ENCODE data around the gene MAJIN.

MAJIN gene

GRCh38 chr11:64969209-64969608, 2.7 kb downstream of the MAJIN start:
- H3K4me3 ChIP-seq (ENCODE audit: low read depth, low read length) = no peak overlapping the region
- TF ChIP-seq CTCF (IDR thresholded peaks at IDR 0.05; ENCODE audit: borderline replicate concordance, insufficient read depth, low read depth, low read length) = no peak

- no peak for TF ChIP-seq CTCF (IDR thresholded peaks at IDR 0.05; ENCODE audit: borderline replicate concordance, insufficient read depth, low read depth, low read length)
- no peak overlapping the region for H3K4me3 ChIP-seq (ENCODE audit: low read depth, low read length)
Measured at GRCh38 chr11:64967375-64967774, 4.5 kb downstream of the MAJIN start.

GRCh38 chr11:64963072-64963631, 8.8 kb downstream of the MAJIN start:
- no peak for TF ChIP-seq CTCF (IDR thresholded peaks at IDR 0.05; ENCODE audit: borderline replicate concordance, insufficient read depth, low read depth, low read length)
- no peak overlapping the region for H3K4me3 ChIP-seq (ENCODE audit: low read depth, low read length)

GRCh38 chr11:64960719-64961118, 11.2 kb downstream of the MAJIN start:
- TF ChIP-seq CTCF (IDR thresholded peaks at IDR 0.05; ENCODE audit: borderline replicate concordance, insufficient read depth, low read depth, low read length) = no peak

GRCh38 chr11:64959498-64959897, 12.4 kb downstream of the MAJIN start:
- TF ChIP-seq CTCF (IDR thresholded peaks at IDR 0.05; ENCODE audit: borderline replicate concordance, insufficient read depth, low read depth, low read length) = no peak
- H3K4me3 ChIP-seq (ENCODE audit: low read depth, low read length) = no peak overlapping the region

More at GRCh38 chr11:64960719-64961118, 11.2 kb downstream of the MAJIN start:
- H3K4me3 ChIP-seq (ENCODE audit: low read depth, low read length) = no peak overlapping the region

- no peak overlapping the region for H3K4me3 ChIP-seq (ENCODE audit: low read depth, low read length)
- TF ChIP-seq CTCF (IDR thresholded peaks at IDR 0.05; ENCODE audit: borderline replicate concordance, insufficient read depth, low read depth, low read length) = no peak
Measured at GRCh38 chr11:64954201-64954600, 17.7 kb downstream of the MAJIN start.

GRCh38 chr11:64951529-64951928, 20.4 kb downstream of the MAJIN start:
- H3K4me3 ChIP-seq (ENCODE audit: low read depth, low read length) = no peak overlapping the region
- TF ChIP-seq CTCF (IDR thresholded peaks at IDR 0.05; ENCODE audit: borderline replicate concordance, insufficient read depth, low read depth, low read length) = no peak
